DOHH2 (cell line): ENCODE results near the gene RCOR1.

Experiments
- H3F3A ChIP-seq: fragments of 200-600 bp; sonication (generic), shearing (Covaris generic); 2 replicates; pipeline ENCODE4 v1.6.0; 2016; ENCODE audit warnings: antibody characterized with exemption, mild to moderate bottlenecking; ENCODE audit not compliant: control insufficient read depth, insufficient read depth
- H3K27ac ChIP-seq: fragments of 200-600 bp; sonication (generic); 2 replicates; pipeline ENCODE4 v1.5.1; 2014; ENCODE audit warnings: low read depth, mild to moderate bottlenecking, low read length, moderate library complexity
- H3K27me3 ChIP-seq: fragments of 200-600 bp; sonication (generic); 2 replicates; pipeline ENCODE4 v1.6.1; 2014; ENCODE audit warnings: mild to moderate bottlenecking, low read length, mixed read lengths; ENCODE audit not compliant: control insufficient read depth
- H3K36me3 ChIP-seq: fragments of 200-600 bp; sonication (generic); 2 replicates; pipeline ENCODE4 v1.6.1; 2014; ENCODE audit warnings: mild to moderate bottlenecking, low read length, moderate library complexity, mixed read lengths; ENCODE audit not compliant: control insufficient read depth
- H3K4me1 ChIP-seq: fragments of 200-600 bp; sonication (generic); 2 replicates; pipeline ENCODE4 v1.6.1; 2014; ENCODE audit warnings: mild to moderate bottlenecking, low read length, mixed read lengths; ENCODE audit not compliant: control insufficient read depth
- H3K4me2 ChIP-seq: fragments of 200-600 bp; sonication (generic); 2 replicates; pipeline ENCODE4 v1.6.0; 2014; ENCODE audit warnings: mild to moderate bottlenecking, low read length, moderate library complexity
- H3K4me3 ChIP-seq: fragments of 200-600 bp; sonication (generic); 2 replicates; pipeline ENCODE4 v1.5.1; 2014; ENCODE audit warnings: mild to moderate bottlenecking, low read length, mixed read lengths
- H3K79me2 ChIP-seq: fragments of 200-600 bp; sonication (generic); 2 replicates; pipeline ENCODE4 v1.6.1; 2014; ENCODE audit warnings: mild to moderate bottlenecking, low read length, mixed read lengths; ENCODE audit not compliant: control insufficient read depth
- H3K9me2 ChIP-seq: fragments of 200-600 bp; sonication (generic); replicated peaks from 2 replicates; pipeline ENCODE4 v1.6.1; 2014; ENCODE audit warnings: mild to moderate bottlenecking, low read length, mixed read lengths; ENCODE audit not compliant: control insufficient read depth
- H3K9me3 ChIP-seq: fragments of 200-600 bp; sonication (generic); 2 replicates; pipeline ENCODE4 v1.6.1; 2014; ENCODE audit warnings: antibody characterized with exemption, low read length, mixed read lengths; ENCODE audit not compliant: control insufficient read depth, insufficient read depth
- H4K20me1 ChIP-seq: fragments of 200-600 bp; sonication (generic); 2 replicates; pipeline ENCODE4 v1.6.0; 2014; ENCODE audit warnings: low read depth, mild to moderate bottlenecking, antibody characterized with exemption, low read length, moderate library complexity; ENCODE audit not compliant: control insufficient read depth, insufficient read depth
- EZH2phosphoT487 ChIP-seq: fragments of 200-600 bp; sonication (generic); IDR thresholded peaks from 2 replicates; pipeline ENCODE4 v1.6.1; 2017; ENCODE audit warnings: borderline replicate concordance, mild to moderate bottlenecking, antibody characterized with exemption, low read length, moderate library complexity, mixed read lengths
- TF ChIP-seq, protein P1 (sequence below): fragments of 200-600 bp; sonication (generic); IDR thresholded peaks from one replicate; pipeline ENCODE4 v1.5.1; 2014; ENCODE audit warnings: antibody characterized with exemption, mild to moderate bottlenecking, low read depth, low read length; ENCODE audit not compliant: poor library complexity, severe bottlenecking

Gene RCOR1

DNA sequence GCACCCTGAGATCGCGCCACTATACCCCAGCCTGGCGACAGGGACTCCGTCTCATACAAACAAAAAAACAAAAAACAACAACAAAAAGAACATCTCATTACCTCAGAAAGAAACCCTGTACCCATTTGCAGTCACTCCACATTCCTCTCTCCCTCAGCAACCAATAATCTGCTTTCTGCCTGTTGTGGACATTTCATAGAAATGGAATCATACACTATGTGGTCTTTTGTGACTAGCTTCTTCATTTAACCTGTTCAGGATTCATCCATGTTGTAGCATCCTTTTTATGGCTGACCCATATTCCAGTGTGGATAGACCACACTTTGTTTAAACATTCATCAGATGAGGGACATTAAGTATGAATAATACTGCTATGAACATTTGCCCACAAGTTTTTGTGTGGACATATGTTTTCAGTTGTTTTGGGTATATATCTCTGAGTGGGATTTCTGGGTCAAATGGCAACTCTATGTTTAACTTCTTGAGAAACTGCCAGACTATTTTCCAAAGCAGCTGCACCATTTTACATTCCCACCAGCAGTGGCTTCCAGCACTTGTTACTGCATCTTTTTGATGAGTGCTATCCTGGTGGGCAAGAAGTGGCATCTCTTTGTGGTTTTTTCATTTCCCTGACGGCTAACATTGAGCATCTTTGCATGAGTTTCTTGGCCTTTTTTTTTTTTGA lies 5.9 kb upstream of the RCOR1 start:
- H3K9me3 ChIP-seq, result no peaks in the 10 kb centered on the region
- H4K20me1 ChIP-seq, result no peaks in the 10 kb centered on the region
- no peak overlapping the region for H3K4me3 ChIP-seq
- H3K36me3 ChIP-seq, result no peaks in the 10 kb centered on the region
- peaks cover 4% of the 10 kb centered on the region for H3F3A ChIP-seq
- TF ChIP-seq, protein P1, sequence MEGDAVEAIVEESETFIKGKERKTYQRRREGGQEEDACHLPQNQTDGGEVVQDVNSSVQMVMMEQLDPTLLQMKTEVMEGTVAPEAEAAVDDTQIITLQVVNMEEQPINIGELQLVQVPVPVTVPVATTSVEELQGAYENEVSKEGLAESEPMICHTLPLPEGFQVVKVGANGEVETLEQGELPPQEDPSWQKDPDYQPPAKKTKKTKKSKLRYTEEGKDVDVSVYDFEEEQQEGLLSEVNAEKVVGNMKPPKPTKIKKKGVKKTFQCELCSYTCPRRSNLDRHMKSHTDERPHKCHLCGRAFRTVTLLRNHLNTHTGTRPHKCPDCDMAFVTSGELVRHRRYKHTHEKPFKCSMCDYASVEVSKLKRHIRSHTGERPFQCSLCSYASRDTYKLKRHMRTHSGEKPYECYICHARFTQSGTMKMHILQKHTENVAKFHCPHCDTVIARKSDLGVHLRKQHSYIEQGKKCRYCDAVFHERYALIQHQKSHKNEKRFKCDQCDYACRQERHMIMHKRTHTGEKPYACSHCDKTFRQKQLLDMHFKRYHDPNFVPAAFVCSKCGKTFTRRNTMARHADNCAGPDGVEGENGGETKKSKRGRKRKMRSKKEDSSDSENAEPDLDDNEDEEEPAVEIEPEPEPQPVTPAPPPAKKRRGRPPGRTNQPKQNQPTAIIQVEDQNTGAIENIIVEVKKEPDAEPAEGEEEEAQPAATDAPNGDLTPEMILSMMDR, result no peak
- TF ChIP-seq EZH2phosphoT487, result no peak
- no peaks in the 10 kb centered on the region for H3K9me2 ChIP-seq
- H3K4me2 ChIP-seq, result no peak overlapping the region
- H3K79me2 ChIP-seq, result no peaks in the 10 kb centered on the region
- no peaks in the 10 kb centered on the region for H3K27me3 ChIP-seq
- peaks cover 9% of the 10 kb centered on the region for H3K4me1 ChIP-seq
- H3K27ac ChIP-seq, result no peak overlapping the region

DNA sequence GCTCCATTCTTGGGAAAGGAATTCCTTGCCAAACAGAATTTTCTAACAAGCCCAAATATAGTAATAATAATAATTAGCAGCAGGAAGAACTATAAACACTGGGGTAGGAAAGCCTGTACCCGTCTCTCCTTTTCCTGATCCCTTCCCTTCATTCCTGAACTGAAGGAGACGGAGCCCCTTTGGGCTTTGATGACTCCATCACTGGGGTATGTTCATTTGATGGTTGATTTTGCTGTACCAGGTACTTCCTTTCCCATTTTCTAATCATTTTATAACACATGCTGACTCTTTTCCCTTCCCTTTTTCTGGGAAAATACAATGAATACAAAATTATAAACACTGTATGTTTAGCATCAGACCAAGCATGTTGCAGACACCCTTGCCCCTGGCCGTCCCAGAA lies 3.6 kb upstream of the RCOR1 start:
- H3K4me1 ChIP-seq, result peaks cover 9% of the 10 kb centered on the region
- no peak for TF ChIP-seq EZH2phosphoT487
- TF ChIP-seq, protein P1, result no peak
- no peak overlapping the region for H3K4me3 ChIP-seq
- H3F3A ChIP-seq, result peaks cover 6% of the 10 kb centered on the region
- H3K9me2 ChIP-seq, result no peaks in the 10 kb centered on the region
- H3K36me3 ChIP-seq, result peaks cover 6% of the 10 kb centered on the region
- H3K27me3 ChIP-seq, result no peaks in the 10 kb centered on the region
- H3K4me2 ChIP-seq, result no peak overlapping the region
- no peaks in the 10 kb centered on the region for H3K9me3 ChIP-seq
- peaks cover 3% of the 10 kb centered on the region; the same call in 1 of the 2 replicates for H4K20me1 ChIP-seq
- H3K27ac ChIP-seq, result no peak overlapping the region
- H3K79me2 ChIP-seq, result peaks cover 9% of the 10 kb centered on the region

DNA sequence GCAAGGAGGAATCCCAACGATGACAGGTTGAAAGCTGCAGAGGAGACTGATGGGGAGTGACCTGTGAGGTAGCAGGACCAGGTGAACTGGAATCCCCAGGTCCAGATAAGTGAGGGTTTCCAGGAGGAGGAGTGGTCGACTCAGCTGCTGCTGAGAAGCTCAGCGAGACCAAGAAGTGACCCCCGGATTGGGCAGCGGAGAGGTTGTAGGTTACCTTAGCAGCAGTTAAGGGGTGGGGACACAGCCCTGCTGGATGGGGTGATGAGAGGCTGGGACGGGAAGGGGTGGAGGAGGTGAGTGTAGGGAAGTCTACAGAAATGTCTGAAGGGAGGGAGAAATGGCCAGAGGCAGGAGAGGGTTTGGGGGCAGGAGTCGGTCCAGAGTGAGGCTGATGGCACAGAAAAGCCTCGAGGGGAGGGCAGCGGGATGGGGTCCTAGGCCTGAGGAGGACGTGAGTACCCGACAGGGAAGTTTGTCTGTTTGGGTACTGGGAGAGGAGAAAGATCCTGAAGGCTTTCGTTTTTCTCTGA lies 2.6 kb upstream of the RCOR1 start:
- Histone ChIP-seq H3K79me2 (peaks cover 19% of the 10 kb centered on the region), H3K4me1 (peaks cover 15% of the 10 kb centered on the region), H4K20me1 (peaks cover 8% of the 10 kb centered on the region; the same call in 1 of the 2 replicates), H3F3A (peaks cover 11% of the 10 kb centered on the region), H3K27ac (no peak overlapping the region), H3K4me3 (no peak overlapping the region), H3K36me3 (peaks cover 11% of the 10 kb centered on the region), H3K9me2 (no peaks in the 10 kb centered on the region), H3K9me3 (no peaks in the 10 kb centered on the region), H3K4me2 (no peak overlapping the region), H3K27me3 (no peaks in the 10 kb centered on the region)
- TF ChIP-seq, protein P1, result no peak
- no peak for TF ChIP-seq EZH2phosphoT487
